SU-DHL-6 (cell line): ENCODE measurements around the gene ANKIB1.
"Not testable (repeated sequence)": the region's sequence is repeated elsewhere in the genome, so short reads cannot be mapped to it uniquely, and the experiment has no call there.

Experiments
- H2AFZ ChIP-seq: fragments of 200-600 bp; sonication (generic); 2 replicates; pipeline ENCODE4 v1.6.1; 2014; ENCODE audit warnings: low read depth, mild to moderate bottlenecking, moderate library complexity, mixed read lengths, antibody characterized with exemption, low read length; ENCODE audit not compliant: severe bottlenecking
- H3F3A ChIP-seq: fragments of 200-600 bp; shearing (Covaris generic); 2 replicates; pipeline ENCODE4 v1.6.0; 2016; ENCODE audit warnings: antibody characterized with exemption, mild to moderate bottlenecking; ENCODE audit not compliant: insufficient read depth
- H3K27ac ChIP-seq: fragments of 200-600 bp; sonication (generic); 2 replicates; pipeline ENCODE4 v1.5.1; 2016; ENCODE audit warnings: low read depth, mild to moderate bottlenecking, low read length, moderate library complexity, mixed read lengths
- H3K27me3 ChIP-seq: fragments of 200-600 bp; sonication (generic), shearing (Covaris generic); 2 replicates; pipeline ENCODE4 v1.6.0; 2014; ENCODE audit warnings: mild to moderate bottlenecking, low read length
- H3K36me3 ChIP-seq: fragments of 200-600 bp; sonication (generic); 2 replicates; pipeline ENCODE4 v1.6.1; 2014; ENCODE audit warnings: mild to moderate bottlenecking, low read length, mixed read lengths
- H3K4me2 ChIP-seq: fragments of 300-600, 200-600 bp; shearing (Covaris generic), sonication (generic); 2 replicates; pipeline ENCODE4 v1.6.0; 2014; ENCODE audit warnings: low read length, low read depth, mild to moderate bottlenecking; ENCODE audit not compliant: poor library complexity, severe bottlenecking
- H3K4me3 ChIP-seq: fragments of 200-600 bp; sonication (generic); 2 replicates; pipeline ENCODE4 v1.5.1; 2014; ENCODE audit warnings: antibody characterized with exemption, low read length, mild to moderate bottlenecking, mixed read lengths; ENCODE audit not compliant: insufficient read depth, poor library complexity, severe bottlenecking
- H3K79me2 ChIP-seq: fragments of 200-600 bp; sonication (generic); 2 replicates; pipeline ENCODE4 v1.6.1; 2014; ENCODE audit warnings: mild to moderate bottlenecking, low read length, moderate library complexity; ENCODE audit not compliant: insufficient read depth
- H3K9ac ChIP-seq: fragments of 200-600 bp; sonication (generic); 2 replicates; pipeline ENCODE4 v1.7.0; 2014; ENCODE audit warnings: mild to moderate bottlenecking, low read length
- H3K9me2 ChIP-seq: fragments of 200-600 bp; sonication (generic); replicated peaks from 2 replicates; pipeline ENCODE4 v1.6.1; 2014; ENCODE audit warnings: low read length; ENCODE audit not compliant: insufficient read depth
- H3K9me3 ChIP-seq: fragments of 200-600 bp; sonication (generic); 2 replicates; pipeline ENCODE4 v1.6.1; 2014; ENCODE audit warnings: low read length, mixed read lengths; ENCODE audit not compliant: insufficient read depth
- H4K20me1 ChIP-seq: fragments of 200-600 bp; sonication (generic); 2 replicates; pipeline ENCODE4 v1.6.1; 2014; ENCODE audit warnings: low read depth, mild to moderate bottlenecking, antibody characterized with exemption, low read length, moderate library complexity, mixed read lengths
- EZH2phosphoT487 ChIP-seq: fragments of 200-600 bp; sonication (generic), shearing (Covaris generic); conservative IDR thresholded peaks from 2 replicates; pipeline ENCODE4 v1.6.1; 2018; ENCODE audit warnings: mild to moderate bottlenecking, antibody characterized with exemption, low read length, moderate library complexity, mixed read lengths
- TF ChIP-seq, protein P1 (sequence below): fragments of 200-600 bp; sonication (generic); IDR thresholded peaks from one replicate; pipeline ENCODE4 v1.5.1; 2017; ENCODE audit warnings: antibody characterized with exemption, mild to moderate bottlenecking, low read length, moderate library complexity; ENCODE audit not compliant: insufficient read depth, poor library complexity, severe bottlenecking

ANKIB1 gene

GRCh38 chr7:92403760-92404074 lies 157.9 kb downstream of the ANKIB1 start:
- no peak overlapping the region for H3K27ac ChIP-seq
- no peak overlapping the region for H3K4me2 ChIP-seq
- H3K9me2 ChIP-seq = no peaks in the 10 kb centered on the region
- H3F3A ChIP-seq = no peaks in the 10 kb centered on the region; the same call in 1 of the 2 replicates
- H3K36me3 ChIP-seq = peaks cover 16% of the 10 kb centered on the region; the same call in 1 of the 2 replicates
- no peak overlapping the region for H3K9ac ChIP-seq
- no peak overlapping the region for H2AFZ ChIP-seq
- no peaks in the 10 kb centered on the region for H4K20me1 ChIP-seq
- no peak for TF ChIP-seq EZH2phosphoT487
- TF ChIP-seq, protein P1, sequence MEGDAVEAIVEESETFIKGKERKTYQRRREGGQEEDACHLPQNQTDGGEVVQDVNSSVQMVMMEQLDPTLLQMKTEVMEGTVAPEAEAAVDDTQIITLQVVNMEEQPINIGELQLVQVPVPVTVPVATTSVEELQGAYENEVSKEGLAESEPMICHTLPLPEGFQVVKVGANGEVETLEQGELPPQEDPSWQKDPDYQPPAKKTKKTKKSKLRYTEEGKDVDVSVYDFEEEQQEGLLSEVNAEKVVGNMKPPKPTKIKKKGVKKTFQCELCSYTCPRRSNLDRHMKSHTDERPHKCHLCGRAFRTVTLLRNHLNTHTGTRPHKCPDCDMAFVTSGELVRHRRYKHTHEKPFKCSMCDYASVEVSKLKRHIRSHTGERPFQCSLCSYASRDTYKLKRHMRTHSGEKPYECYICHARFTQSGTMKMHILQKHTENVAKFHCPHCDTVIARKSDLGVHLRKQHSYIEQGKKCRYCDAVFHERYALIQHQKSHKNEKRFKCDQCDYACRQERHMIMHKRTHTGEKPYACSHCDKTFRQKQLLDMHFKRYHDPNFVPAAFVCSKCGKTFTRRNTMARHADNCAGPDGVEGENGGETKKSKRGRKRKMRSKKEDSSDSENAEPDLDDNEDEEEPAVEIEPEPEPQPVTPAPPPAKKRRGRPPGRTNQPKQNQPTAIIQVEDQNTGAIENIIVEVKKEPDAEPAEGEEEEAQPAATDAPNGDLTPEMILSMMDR = no peak
- H3K4me3 ChIP-seq = no peak overlapping the region
- H3K27me3 ChIP-seq = no peaks in the 10 kb centered on the region
- H3K79me2 ChIP-seq = no peaks in the 10 kb centered on the region
- H3K9me3 ChIP-seq = no peaks in the 10 kb centered on the region

DNA sequence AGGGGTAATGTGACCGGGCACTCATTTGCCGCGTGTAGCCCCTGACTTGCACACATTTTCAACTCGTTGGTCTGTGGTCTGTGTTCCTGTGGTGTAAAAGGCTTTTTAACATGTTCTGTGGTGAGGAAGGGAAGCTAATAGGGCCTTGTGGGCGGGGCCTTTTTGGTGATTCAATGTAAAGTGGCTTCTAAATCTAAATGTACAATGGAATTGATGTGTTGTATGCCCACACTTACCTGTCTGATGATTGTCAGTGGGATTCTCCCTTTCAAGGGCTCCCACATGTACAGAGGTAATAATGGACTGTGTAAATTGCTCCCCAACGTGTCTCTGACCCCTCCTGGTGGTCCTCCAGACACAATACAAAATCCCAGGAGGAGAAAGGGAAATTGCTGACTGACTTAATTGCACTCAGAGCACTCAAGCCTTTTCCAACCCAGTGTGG lies 158.4 kb downstream of the ANKIB1 start:
- no peaks in the 10 kb centered on the region; the same call in 1 of the 2 replicates for H3F3A ChIP-seq
- no peak overlapping the region for H3K4me2 ChIP-seq
- TF ChIP-seq, protein P1 = no peak
- TF ChIP-seq EZH2phosphoT487 = no peak
- H4K20me1 ChIP-seq = no peaks in the 10 kb centered on the region
- H3K9ac ChIP-seq = no peak overlapping the region
- H3K27ac ChIP-seq = no peak overlapping the region
- no peaks in the 10 kb centered on the region for H3K27me3 ChIP-seq
- H3K9me3 ChIP-seq = no peaks in the 10 kb centered on the region
- peaks cover 12% of the 10 kb centered on the region; the same call in 1 of the 2 replicates for H3K36me3 ChIP-seq
- no peak overlapping the region for H3K4me3 ChIP-seq
- H2AFZ ChIP-seq = no peak overlapping the region
- no peaks in the 10 kb centered on the region for H3K79me2 ChIP-seq
- H3K9me2 ChIP-seq = no peaks in the 10 kb centered on the region

DNA sequence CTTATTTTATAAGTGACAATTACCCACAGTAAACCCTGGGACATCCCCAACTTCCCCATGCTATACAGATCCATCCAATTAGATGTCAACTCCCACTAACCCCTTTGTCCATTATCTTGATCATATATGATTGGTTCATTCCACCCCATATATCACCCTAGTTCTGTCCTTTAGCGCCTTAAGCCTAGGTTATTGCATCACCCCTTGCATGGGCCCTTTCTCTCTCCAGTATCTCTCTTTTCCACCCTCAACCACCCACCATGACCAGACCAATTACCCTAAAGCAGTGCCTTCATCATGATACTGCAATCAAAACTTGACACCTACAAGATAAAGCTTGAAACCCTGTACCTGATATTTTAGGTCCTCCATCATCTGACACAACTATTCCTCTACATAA lies 163.6 kb downstream of the ANKIB1 start:
- no peak overlapping the region for H3K4me2 ChIP-seq

DNA sequence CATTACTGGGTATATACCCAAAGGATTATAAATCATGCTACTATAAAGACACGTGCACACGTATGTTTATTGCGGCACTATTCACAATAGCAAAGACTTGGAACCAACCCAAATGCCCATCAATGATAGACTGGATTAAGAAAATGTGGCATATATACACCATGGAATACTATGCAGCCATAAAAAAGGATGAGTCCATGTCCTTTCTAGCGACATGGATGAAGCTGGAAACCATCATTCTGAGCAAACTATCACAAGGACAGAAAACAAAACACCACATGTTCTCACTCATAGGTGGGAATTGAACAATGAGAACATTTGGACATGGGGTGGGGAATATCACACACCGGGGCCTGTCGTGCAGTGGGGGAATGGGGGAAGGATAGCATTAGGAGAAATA lies 164.4 kb downstream of the ANKIB1 start:
- H3K9ac ChIP-seq, H3K27ac ChIP-seq, H3F3A ChIP-seq, H4K20me1 ChIP-seq, H3K79me2 ChIP-seq, H3K4me3 ChIP-seq, H3K27me3 ChIP-seq, H3K9me3 ChIP-seq, H2AFZ ChIP-seq, H3K4me2 ChIP-seq, H3K36me3 ChIP-seq, H3K9me2 ChIP-seq: not testable (repeated sequence)

More for the DNA sequence above, 163.6 kb downstream of the ANKIB1 start:
- H3K9me2 ChIP-seq = no peaks in the 10 kb centered on the region
- H3F3A ChIP-seq = no peaks in the 10 kb centered on the region; the same call in 1 of the 2 replicates
- H3K9ac ChIP-seq = no peak overlapping the region
- H3K4me3 ChIP-seq = no peak overlapping the region
- H3K27me3 ChIP-seq = no peaks in the 10 kb centered on the region
- H3K36me3 ChIP-seq = no peaks in the 10 kb centered on the region
- no peak overlapping the region for H2AFZ ChIP-seq
- no peaks in the 10 kb centered on the region for H3K79me2 ChIP-seq
- H4K20me1 ChIP-seq = no peaks in the 10 kb centered on the region
- no peaks in the 10 kb centered on the region for H3K9me3 ChIP-seq
- no peak overlapping the region for H3K27ac ChIP-seq
- no peak for TF ChIP-seq EZH2phosphoT487
- TF ChIP-seq, protein P1 = no peak
